Ishikawa (cell line): ENCODE measurements around the gene CPNE2.

Experiments used
- CREB1 ChIP-seq: IDR thresholded peaks from 2 replicates; pipeline ENCODE4 v1.6.1; 2012; ENCODE audit warnings: low read depth
- RAD21 ChIP-seq: IDR thresholded peaks from 2 replicates; pipeline ENCODE4 v1.6.1; 2012; ENCODE audit warnings: low read depth
- TAF1 ChIP-seq: IDR thresholded peaks from 2 replicates; pipeline ENCODE4 v1.6.1; 2012; ENCODE audit warnings: low read depth, mild to moderate bottlenecking
- TCF12 ChIP-seq: IDR thresholded peaks from 2 replicates; pipeline ENCODE4 v1.6.1; 2012; ENCODE audit warnings: low read depth
- ZBTB7A ChIP-seq: IDR thresholded peaks from 2 replicates; pipeline ENCODE4 v1.6.1; 2012; ENCODE audit warnings: low read depth
- TF ChIP-seq, protein P1 (sequence below): IDR thresholded peaks from 2 replicates; pipeline ENCODE4 v1.6.1; 2012; ENCODE audit warnings: low read depth, mild to moderate bottlenecking
- TF ChIP-seq, protein P2 (sequence below): IDR thresholded peaks from 2 replicates; pipeline ENCODE4 v1.6.1; 2012

DNA sequence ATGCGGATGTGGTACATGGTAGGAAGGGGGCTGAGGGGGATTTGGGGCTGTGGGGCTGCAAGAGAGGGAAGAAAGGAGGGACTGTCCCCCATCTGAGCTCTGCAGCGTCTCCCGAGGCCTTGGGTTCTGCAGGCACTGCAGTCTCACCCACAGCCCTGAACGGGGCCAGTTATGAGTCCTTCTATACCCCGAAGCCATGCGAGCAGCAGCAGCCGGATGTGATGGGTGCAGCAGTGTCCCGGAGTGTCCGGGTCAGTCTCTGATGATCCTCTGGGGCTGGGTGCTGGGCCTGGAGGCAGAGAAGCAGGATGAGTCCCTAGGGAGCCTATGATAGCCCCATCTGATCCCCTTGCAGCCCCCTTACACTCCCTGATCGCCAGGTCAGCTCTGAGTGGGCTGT, 41.5 kb downstream of the CPNE2 start:
- TF ChIP-seq CREB1 = no peak
- TF ChIP-seq, protein P1, sequence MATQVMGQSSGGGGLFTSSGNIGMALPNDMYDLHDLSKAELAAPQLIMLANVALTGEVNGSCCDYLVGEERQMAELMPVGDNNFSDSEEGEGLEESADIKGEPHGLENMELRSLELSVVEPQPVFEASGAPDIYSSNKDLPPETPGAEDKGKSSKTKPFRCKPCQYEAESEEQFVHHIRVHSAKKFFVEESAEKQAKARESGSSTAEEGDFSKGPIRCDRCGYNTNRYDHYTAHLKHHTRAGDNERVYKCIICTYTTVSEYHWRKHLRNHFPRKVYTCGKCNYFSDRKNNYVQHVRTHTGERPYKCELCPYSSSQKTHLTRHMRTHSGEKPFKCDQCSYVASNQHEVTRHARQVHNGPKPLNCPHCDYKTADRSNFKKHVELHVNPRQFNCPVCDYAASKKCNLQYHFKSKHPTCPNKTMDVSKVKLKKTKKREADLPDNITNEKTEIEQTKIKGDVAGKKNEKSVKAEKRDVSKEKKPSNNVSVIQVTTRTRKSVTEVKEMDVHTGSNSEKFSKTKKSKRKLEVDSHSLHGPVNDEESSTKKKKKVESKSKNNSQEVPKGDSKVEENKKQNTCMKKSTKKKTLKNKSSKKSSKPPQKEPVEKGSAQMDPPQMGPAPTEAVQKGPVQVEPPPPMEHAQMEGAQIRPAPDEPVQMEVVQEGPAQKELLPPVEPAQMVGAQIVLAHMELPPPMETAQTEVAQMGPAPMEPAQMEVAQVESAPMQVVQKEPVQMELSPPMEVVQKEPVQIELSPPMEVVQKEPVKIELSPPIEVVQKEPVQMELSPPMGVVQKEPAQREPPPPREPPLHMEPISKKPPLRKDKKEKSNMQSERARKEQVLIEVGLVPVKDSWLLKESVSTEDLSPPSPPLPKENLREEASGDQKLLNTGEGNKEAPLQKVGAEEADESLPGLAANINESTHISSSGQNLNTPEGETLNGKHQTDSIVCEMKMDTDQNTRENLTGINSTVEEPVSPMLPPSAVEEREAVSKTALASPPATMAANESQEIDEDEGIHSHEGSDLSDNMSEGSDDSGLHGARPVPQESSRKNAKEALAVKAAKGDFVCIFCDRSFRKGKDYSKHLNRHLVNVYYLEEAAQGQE = no peak
- TF ChIP-seq RAD21 = no peak
- TF ChIP-seq TAF1 = no peak
- TF ChIP-seq TCF12 = no peak
- TF ChIP-seq, protein P2, sequence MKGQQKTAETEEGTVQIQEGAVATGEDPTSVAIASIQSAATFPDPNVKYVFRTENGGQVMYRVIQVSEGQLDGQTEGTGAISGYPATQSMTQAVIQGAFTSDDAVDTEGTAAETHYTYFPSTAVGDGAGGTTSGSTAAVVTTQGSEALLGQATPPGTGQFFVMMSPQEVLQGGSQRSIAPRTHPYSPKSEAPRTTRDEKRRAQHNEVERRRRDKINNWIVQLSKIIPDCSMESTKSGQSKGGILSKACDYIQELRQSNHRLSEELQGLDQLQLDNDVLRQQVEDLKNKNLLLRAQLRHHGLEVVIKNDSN = no peak
- TF ChIP-seq ZBTB7A = no peak
